HG02759 (cell line): Measurements from ENCODE around the gene RAB20.

Source experiments
- ATAC-seq: cut with Tn5 transposase; IDR thresholded peaks from one replicate; pipeline ENCODE4 v1.9.1; 2021; ENCODE audit warnings: mild to moderate bottlenecking, moderate library complexity; ENCODE audit not compliant: unreplicated experiment

RAB20 gene

GRCh38 chr13:110531671-110532083 lies 29.8 kb downstream of the RAB20 start:
- no peak for ATAC-seq

- ATAC-seq: no peak
Observed at GRCh38 chr13:110531100-110531499, 30.4 kb downstream of the RAB20 start.

GRCh38 chr13:110529522-110530311 lies 31.8 kb downstream of the RAB20 start:
- no peak for ATAC-seq

- no peak for ATAC-seq
Observed at GRCh38 chr13:110528911-110529310, 32.6 kb downstream of the RAB20 start.

- ATAC-seq: no peak
Observed at GRCh38 chr13:110528371-110528770, 33.2 kb downstream of the RAB20 start.

GRCh38 chr13:110525328-110526319 lies 35.9 kb downstream of the RAB20 start:
- ATAC-seq: peak; percentile 80

- ATAC-seq: no peak
Observed at GRCh38 chr13:110524541-110525257, 36.8 kb downstream of the RAB20 start.

GRCh38 chr13:110523838-110524540 lies 37.5 kb downstream of the RAB20 start:
- no peak for ATAC-seq

- ATAC-seq: no peak
Observed at GRCh38 chr13:110523180-110523579, 38.3 kb downstream of the RAB20 start.

GRCh38 chr13:110522721-110523120 lies 38.8 kb downstream of the RAB20 start:
- ATAC-seq: no peak

GRCh38 chr13:110521946-110522345 lies 39.6 kb downstream of the RAB20 start:
- ATAC-seq: no peak

GRCh38 chr13:110521296-110521680 lies 40.2 kb downstream of the RAB20 start:
- ATAC-seq: no peak

- ATAC-seq: no peak
Observed at GRCh38 chr13:110520431-110521295, 40.9 kb downstream of the RAB20 start.

- no peak for ATAC-seq
Observed at GRCh38 chr13:110519506-110519905, 42.0 kb downstream of the RAB20 start.

- no peak for ATAC-seq
Observed at GRCh38 chr13:110519046-110519445, 42.5 kb downstream of the RAB20 start.

GRCh38 chr13:110518571-110518970 lies 43.0 kb downstream of the RAB20 start:
- ATAC-seq: no peak

- no peak for ATAC-seq
Observed at GRCh38 chr13:110518226-110518525, 43.3 kb downstream of the RAB20 start.

GRCh38 chr13:110517505-110518225 lies 43.9 kb downstream of the RAB20 start:
- ATAC-seq: no peak

- ATAC-seq: no peak
Observed at GRCh38 chr13:110516500-110516899, 45.0 kb downstream of the RAB20 start.
